Ishikawa (cell line): ENCODE measurements around the gene SNRPF.

Source experiments
- CEBPB ChIP-seq: IDR thresholded peaks from 2 replicates; pipeline ENCODE4 v1.6.1; 2012
- CREB1 ChIP-seq: IDR thresholded peaks from 2 replicates; pipeline ENCODE4 v1.6.1; 2012; ENCODE audit warnings: low read depth
- EGR1 ChIP-seq: IDR thresholded peaks from 2 replicates; pipeline ENCODE4 v1.6.1; 2012
- EP300 ChIP-seq: IDR thresholded peaks from 2 replicates; pipeline ENCODE4 v1.6.1; 2012; ENCODE audit warnings: borderline replicate concordance
- FOXM1 ChIP-seq: IDR thresholded peaks from 2 replicates; pipeline ENCODE4 v1.6.1; 2012; ENCODE audit warnings: low read depth, borderline replicate concordance
- NFIC ChIP-seq: IDR thresholded peaks from 2 replicates; pipeline ENCODE4 v1.6.1; 2012
- RAD21 ChIP-seq: IDR thresholded peaks from 2 replicates; pipeline ENCODE4 v1.6.1; 2012; ENCODE audit warnings: low read depth
- TAF1 ChIP-seq: IDR thresholded peaks from 2 replicates; pipeline ENCODE4 v1.6.1; 2012; ENCODE audit warnings: low read depth, mild to moderate bottlenecking
- TCF12 ChIP-seq: IDR thresholded peaks from 2 replicates; pipeline ENCODE4 v1.6.1; 2012; ENCODE audit warnings: low read depth
- TEAD4 ChIP-seq: IDR thresholded peaks from 2 replicates; pipeline ENCODE4 v1.6.1; 2012
- YY1 ChIP-seq: IDR thresholded peaks from 2 replicates; pipeline ENCODE4 v1.6.1; 2012; ENCODE audit warnings: low read depth
- ZBTB7A ChIP-seq: IDR thresholded peaks from 2 replicates; pipeline ENCODE4 v1.6.1; 2012; ENCODE audit warnings: low read depth
- TF ChIP-seq, protein P1 (sequence below): IDR thresholded peaks from 2 replicates; pipeline ENCODE4 v1.6.1; 2012; ENCODE audit warnings: low read depth, mild to moderate bottlenecking
- TF ChIP-seq, protein P2 (sequence below): IDR thresholded peaks from 2 replicates; pipeline ENCODE4 v1.6.1; 2012
- TF ChIP-seq, protein P3 (sequence below): IDR thresholded peaks from 2 replicates; pipeline ENCODE4 v1.6.1; 2012

SNRPF gene

DNA sequence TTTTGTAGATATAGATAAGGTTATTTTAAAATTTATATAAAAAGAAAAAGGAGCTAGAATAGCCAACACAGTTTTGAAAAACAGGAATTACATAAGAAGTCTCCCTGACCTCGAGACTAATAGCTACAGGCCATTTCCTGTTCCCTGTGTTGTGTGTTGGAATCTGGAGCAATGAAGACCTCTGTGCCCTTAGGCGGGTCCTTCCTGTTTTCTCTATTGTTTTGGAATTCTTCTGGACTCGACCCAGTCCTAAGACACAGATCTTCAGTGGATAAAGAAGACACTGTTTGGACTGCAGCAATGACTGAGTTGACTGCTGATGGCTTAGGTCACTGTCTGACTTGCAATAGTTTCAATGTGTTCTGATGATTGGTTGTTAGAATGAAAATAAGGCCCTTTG lies 26.2 kb downstream of the SNRPF start:
- no peak for TF ChIP-seq ZBTB7A
- TF ChIP-seq, protein P1, sequence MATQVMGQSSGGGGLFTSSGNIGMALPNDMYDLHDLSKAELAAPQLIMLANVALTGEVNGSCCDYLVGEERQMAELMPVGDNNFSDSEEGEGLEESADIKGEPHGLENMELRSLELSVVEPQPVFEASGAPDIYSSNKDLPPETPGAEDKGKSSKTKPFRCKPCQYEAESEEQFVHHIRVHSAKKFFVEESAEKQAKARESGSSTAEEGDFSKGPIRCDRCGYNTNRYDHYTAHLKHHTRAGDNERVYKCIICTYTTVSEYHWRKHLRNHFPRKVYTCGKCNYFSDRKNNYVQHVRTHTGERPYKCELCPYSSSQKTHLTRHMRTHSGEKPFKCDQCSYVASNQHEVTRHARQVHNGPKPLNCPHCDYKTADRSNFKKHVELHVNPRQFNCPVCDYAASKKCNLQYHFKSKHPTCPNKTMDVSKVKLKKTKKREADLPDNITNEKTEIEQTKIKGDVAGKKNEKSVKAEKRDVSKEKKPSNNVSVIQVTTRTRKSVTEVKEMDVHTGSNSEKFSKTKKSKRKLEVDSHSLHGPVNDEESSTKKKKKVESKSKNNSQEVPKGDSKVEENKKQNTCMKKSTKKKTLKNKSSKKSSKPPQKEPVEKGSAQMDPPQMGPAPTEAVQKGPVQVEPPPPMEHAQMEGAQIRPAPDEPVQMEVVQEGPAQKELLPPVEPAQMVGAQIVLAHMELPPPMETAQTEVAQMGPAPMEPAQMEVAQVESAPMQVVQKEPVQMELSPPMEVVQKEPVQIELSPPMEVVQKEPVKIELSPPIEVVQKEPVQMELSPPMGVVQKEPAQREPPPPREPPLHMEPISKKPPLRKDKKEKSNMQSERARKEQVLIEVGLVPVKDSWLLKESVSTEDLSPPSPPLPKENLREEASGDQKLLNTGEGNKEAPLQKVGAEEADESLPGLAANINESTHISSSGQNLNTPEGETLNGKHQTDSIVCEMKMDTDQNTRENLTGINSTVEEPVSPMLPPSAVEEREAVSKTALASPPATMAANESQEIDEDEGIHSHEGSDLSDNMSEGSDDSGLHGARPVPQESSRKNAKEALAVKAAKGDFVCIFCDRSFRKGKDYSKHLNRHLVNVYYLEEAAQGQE = no peak
- TF ChIP-seq FOXM1 = no peak
- no peak for TF ChIP-seq CREB1
- no peak for TF ChIP-seq EP300
- TF ChIP-seq CEBPB = no peak
- no peak for TF ChIP-seq NFIC
- no peak for TF ChIP-seq TEAD4
- TF ChIP-seq TCF12 = no peak
- TF ChIP-seq TAF1 = no peak
- TF ChIP-seq, protein P2, sequence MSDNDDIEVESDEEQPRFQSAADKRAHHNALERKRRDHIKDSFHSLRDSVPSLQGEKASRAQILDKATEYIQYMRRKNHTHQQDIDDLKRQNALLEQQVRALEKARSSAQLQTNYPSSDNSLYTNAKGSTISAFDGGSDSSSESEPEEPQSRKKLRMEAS = no peak
- TF ChIP-seq EGR1 = no peak
- TF ChIP-seq, protein P3, sequence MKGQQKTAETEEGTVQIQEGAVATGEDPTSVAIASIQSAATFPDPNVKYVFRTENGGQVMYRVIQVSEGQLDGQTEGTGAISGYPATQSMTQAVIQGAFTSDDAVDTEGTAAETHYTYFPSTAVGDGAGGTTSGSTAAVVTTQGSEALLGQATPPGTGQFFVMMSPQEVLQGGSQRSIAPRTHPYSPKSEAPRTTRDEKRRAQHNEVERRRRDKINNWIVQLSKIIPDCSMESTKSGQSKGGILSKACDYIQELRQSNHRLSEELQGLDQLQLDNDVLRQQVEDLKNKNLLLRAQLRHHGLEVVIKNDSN = no peak
- TF ChIP-seq RAD21 = no peak
- TF ChIP-seq YY1 = no peak

DNA sequence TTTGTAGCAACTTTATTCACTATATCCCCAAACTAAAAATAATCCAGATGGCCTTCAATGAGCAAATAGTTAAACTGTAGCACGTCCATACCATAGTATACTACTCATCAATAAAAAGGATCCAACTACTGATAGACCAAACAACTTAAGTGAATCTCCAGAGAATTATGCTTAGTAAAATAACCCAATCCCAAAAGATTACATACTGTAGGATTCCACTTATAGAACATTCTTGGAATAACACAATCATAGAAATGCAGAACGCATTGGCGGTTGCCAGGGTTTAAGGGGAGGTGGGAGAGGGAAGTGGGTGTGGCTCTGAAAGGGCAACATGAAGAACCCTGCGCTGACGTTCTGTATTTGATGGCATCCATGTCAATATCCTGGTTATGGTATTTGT lies 28.6 kb downstream of the SNRPF start:
- TF ChIP-seq FOXM1 (no peak), TAF1 (no peak), EGR1 (no peak), ZBTB7A (no peak), YY1 (no peak)
- TF ChIP-seq, protein P2 = no peak
- TF ChIP-seq, protein P1 = no peak

DNA sequence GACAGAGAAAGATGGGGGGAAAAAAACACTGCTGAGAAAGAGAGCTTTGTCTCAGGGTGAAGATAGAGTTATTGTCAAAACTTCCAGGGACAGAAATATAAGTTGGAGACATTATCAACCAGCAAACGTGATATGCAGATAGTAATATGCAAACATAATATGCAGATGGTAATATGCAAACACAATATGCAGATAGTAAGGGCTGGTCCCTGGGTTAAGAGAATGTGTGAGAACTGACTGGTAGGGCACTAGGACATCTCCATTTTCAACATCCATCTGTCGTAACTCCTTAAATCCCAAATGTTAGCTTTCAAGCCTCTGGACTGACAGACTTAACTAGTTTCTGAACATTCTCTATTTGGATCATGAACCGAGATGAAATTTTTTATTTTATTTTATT lies 32.2 kb downstream of the SNRPF start:
- no peak for TF ChIP-seq FOXM1
- TF ChIP-seq CREB1 = no peak
- no peak for TF ChIP-seq EP300
- no peak for TF ChIP-seq EGR1
- no peak for TF ChIP-seq RAD21

DNA sequence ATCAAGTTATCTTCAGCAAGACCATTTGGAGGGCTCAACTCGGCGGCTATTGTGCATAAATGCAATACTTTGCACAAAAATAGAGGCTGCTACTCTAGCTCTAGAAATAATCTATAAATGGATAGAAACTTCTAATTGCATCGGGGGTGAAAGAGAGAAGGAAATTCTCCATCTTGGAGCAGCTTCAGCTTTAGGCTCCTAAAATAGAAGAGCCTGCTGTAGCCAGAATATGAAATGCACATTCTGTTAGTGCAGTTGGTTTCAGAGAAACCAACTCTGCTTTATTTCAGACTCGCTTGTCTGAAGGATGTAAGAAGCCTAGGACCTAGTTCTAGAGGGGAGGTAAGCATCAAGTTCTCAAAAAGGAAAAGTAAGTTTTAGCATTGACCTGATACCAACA lies 38.1 kb downstream of the SNRPF start:
- TF ChIP-seq EGR1 (no peak), RAD21 (no peak), TEAD4 (no peak), CREB1 (no peak), TCF12 (no peak), ZBTB7A (no peak)
- TF ChIP-seq, protein P2 = no peak
- TF ChIP-seq, protein P1 = no peak

DNA sequence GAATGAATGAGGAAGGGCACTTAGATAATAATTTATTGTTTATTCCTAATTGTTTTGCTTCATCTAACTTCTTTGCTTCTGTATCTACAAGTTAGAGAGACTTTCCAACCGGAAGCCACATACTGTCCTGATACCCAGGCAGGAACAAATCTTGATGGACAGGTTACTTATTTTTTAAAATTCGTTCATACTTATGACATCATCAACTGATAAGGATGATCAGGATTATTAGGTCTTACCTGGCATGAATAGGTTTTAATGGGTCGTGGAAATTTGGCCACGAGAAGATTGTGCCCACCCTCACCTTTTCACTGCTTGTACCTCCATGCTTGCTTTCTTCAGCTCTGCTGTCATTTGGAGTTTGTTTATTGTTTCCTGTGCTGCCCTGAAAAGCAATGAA lies 39.3 kb downstream of the SNRPF start:
- TF ChIP-seq FOXM1 = no peak
- TF ChIP-seq, protein P1 = no peak
- TF ChIP-seq, protein P2 = no peak
- no peak for TF ChIP-seq EGR1
- TF ChIP-seq CEBPB = no peak
- no peak for TF ChIP-seq NFIC
- no peak for TF ChIP-seq CREB1
- TF ChIP-seq EP300 = no peak
- TF ChIP-seq TEAD4 = no peak
- no peak for TF ChIP-seq RAD21
- TF ChIP-seq TAF1 = no peak
- TF ChIP-seq YY1 = no peak
- TF ChIP-seq, protein P3 = no peak
- no peak for TF ChIP-seq ZBTB7A
